Endothelial cell of umbilical vein (primary cell): ENCODE results near the gene ARPC1A.

Source experiments
- FOS ChIP-seq: IDR thresholded peaks from 2 replicates; pipeline ENCODE4 v1.6.1; 2011; ENCODE audit warnings: mild to moderate bottlenecking, low read length, moderate library complexity, borderline replicate concordance; ENCODE audit not compliant: insufficient read depth
- POLR2A ChIP-seq: IDR thresholded peaks from 2 replicates; pipeline ENCODE4 v1.6.1; 2012; ENCODE audit warnings: low read depth, mild to moderate bottlenecking, control low read depth, low read length
- POLR2AphosphoS5 ChIP-seq: IDR thresholded peaks from 2 replicates; pipeline ENCODE4 v1.6.1; 2012; ENCODE audit warnings: low read depth, mild to moderate bottlenecking, control low read depth, low read length, moderate library complexity; ENCODE audit not compliant: insufficient read depth
- TF ChIP-seq, protein P1 (sequence below), 2 donors: IDR thresholded peaks; 1 replicate in 1 of 2; 2 replicates in 1 of 2; pipeline ENCODE4 v1.5.1; 2011; ENCODE audit warnings: low read length in 2 of 2, mild to moderate bottlenecking in 2 of 2, moderate library complexity in 2 of 2, control low read depth in 1 of 2, inconsistent platforms in 1 of 2, low read depth in 1 of 2; ENCODE audit not compliant: insufficient read depth in 1 of 2; ENCODE audit errors: extremely low read depth in 1 of 2

GRCh38 chr7:99352247-99352646 is 26.5 kb downstream of the ARPC1A start:
- no peak for TF ChIP-seq POLR2AphosphoS5
- TF ChIP-seq, protein P1, sequence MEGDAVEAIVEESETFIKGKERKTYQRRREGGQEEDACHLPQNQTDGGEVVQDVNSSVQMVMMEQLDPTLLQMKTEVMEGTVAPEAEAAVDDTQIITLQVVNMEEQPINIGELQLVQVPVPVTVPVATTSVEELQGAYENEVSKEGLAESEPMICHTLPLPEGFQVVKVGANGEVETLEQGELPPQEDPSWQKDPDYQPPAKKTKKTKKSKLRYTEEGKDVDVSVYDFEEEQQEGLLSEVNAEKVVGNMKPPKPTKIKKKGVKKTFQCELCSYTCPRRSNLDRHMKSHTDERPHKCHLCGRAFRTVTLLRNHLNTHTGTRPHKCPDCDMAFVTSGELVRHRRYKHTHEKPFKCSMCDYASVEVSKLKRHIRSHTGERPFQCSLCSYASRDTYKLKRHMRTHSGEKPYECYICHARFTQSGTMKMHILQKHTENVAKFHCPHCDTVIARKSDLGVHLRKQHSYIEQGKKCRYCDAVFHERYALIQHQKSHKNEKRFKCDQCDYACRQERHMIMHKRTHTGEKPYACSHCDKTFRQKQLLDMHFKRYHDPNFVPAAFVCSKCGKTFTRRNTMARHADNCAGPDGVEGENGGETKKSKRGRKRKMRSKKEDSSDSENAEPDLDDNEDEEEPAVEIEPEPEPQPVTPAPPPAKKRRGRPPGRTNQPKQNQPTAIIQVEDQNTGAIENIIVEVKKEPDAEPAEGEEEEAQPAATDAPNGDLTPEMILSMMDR (IDR thresholded peaks at IDR 0.05; ENCODE audit: extremely low read depth in 1 of 2, insufficient read depth in 1 of 2, low read depth in 1 of 2, low read length in 2 of 2), result no peak
- no peak for TF ChIP-seq FOS
- TF ChIP-seq POLR2A, result no peak
